Neural cell (in vitro differentiated cells): ENCODE measurements around the gene CPB2. TPM values are rescaled to one million over a fixed set of nuclear protein-coding genes. Genes with fewer than 3 reads are reported as not detected.

ENCODE experiments used
- H2AFZ ChIP-seq: fragments of 200-600, 300-800 bp; sonication (generic), shearing (Covaris generic); 2 replicates; pipeline ENCODE4 v1.6.0; 2014; ENCODE audit warnings: low read depth, mild to moderate bottlenecking, antibody characterized with exemption, low read length, moderate library complexity
- H3F3A ChIP-seq: fragments of 200-600 bp; shearing (Covaris generic); 2 replicates; pipeline ENCODE4 v1.6.1; 2016; ENCODE audit warnings: mild to moderate bottlenecking, moderate library complexity, mixed read lengths, antibody characterized with exemption, low read length; ENCODE audit not compliant: insufficient read depth, poor library complexity, severe bottlenecking
- H3K27ac ChIP-seq: fragments of 200-600, 300-800 bp; sonication (generic), shearing (Covaris generic); 2 replicates; pipeline ENCODE4 v1.5.1; 2014; ENCODE audit warnings: mild to moderate bottlenecking, low read length, moderate library complexity
- H3K27me3 ChIP-seq: fragments of 300-800, 200-600 bp; sonication (generic), shearing (Covaris generic); 2 replicates; pipeline ENCODE4 v1.6.0; 2014; ENCODE audit warnings: mild to moderate bottlenecking, low read depth, low read length, moderate library complexity; ENCODE audit not compliant: insufficient read depth
- H3K36me3 ChIP-seq: fragments of 300-800, 200-600 bp; sonication (generic), shearing (Covaris generic); 2 replicates; pipeline ENCODE4 v1.5.1; 2014; ENCODE audit warnings: mild to moderate bottlenecking, antibody characterized with exemption, low read length, moderate library complexity; ENCODE audit not compliant: insufficient read depth
- H3K4me2 ChIP-seq: fragments of 300-800, 200-600 bp; sonication (generic), shearing (Covaris generic); 2 replicates; pipeline ENCODE4 v1.6.0; 2014; ENCODE audit warnings: mild to moderate bottlenecking, low read length
- H3K4me3 ChIP-seq: fragments of 300-800, 200-600 bp; sonication (generic), shearing (Covaris generic); 2 replicates; pipeline ENCODE4 v1.5.1; 2014; ENCODE audit warnings: mild to moderate bottlenecking, low read length, moderate library complexity
- H3K79me2 ChIP-seq: fragments of 200-600 bp; shearing (Covaris generic); replicated peaks from 2 replicates; pipeline ENCODE4 v1.6.0; 2014; ENCODE audit warnings: mild to moderate bottlenecking, low read length, moderate library complexity; ENCODE audit not compliant: insufficient read depth
- H3K9ac ChIP-seq: fragments of 300-800, 200-600 bp; sonication (generic), shearing (Covaris generic); 2 replicates; pipeline ENCODE4 v1.6.1; 2016; ENCODE audit warnings: mild to moderate bottlenecking, low read length, mixed read lengths
- H3K9me2 ChIP-seq: fragments of 200-600 bp; shearing (Covaris generic); 2 replicates; pipeline ENCODE4 v1.6.1; 2016; ENCODE audit warnings: mild to moderate bottlenecking, low read length, mixed read lengths; ENCODE audit not compliant: insufficient read depth
- H3K9me3 ChIP-seq: fragments of 200-600, 300-800 bp; sonication (generic), shearing (Covaris generic); 2 replicates; pipeline ENCODE4 v1.6.1; 2016; ENCODE audit warnings: mild to moderate bottlenecking, mixed run types, low read length, moderate library complexity, mixed read lengths
- H4K20me1 ChIP-seq: fragments of 200-600 bp; shearing (Covaris generic); 2 replicates; pipeline ENCODE4 v1.6.1; 2016; ENCODE audit warnings: mild to moderate bottlenecking, mixed run types; ENCODE audit not compliant: insufficient read depth
- CTCF ChIP-seq: fragments of 450-650 bp; IDR thresholded peaks from 2 replicates; pipeline ENCODE4 v1.5.1; 2014; ENCODE audit warnings: antibody characterized with exemption, mild to moderate bottlenecking, moderate library complexity; ENCODE audit not compliant: poor library complexity, severe bottlenecking
- EP300 ChIP-seq: fragments of 450-650 bp; conservative IDR thresholded peaks from 2 replicates; pipeline ENCODE4 v1.6.1; 2014; ENCODE audit warnings: antibody characterized with exemption, mild to moderate bottlenecking, moderate library complexity; ENCODE audit not compliant: poor library complexity, severe bottlenecking
- EZH2 ChIP-seq: fragments of 200-600, 300-800 bp; shearing (Covaris generic), sonication (generic); IDR thresholded peaks from 2 replicates; pipeline ENCODE4 v1.6.1; 2014; ENCODE audit warnings: antibody characterized with exemption, low read length, borderline replicate concordance, mild to moderate bottlenecking; ENCODE audit not compliant: insufficient read depth, poor library complexity, severe bottlenecking
- MXI1 ChIP-seq: fragments of 450-650 bp; conservative IDR thresholded peaks from 2 replicates; pipeline ENCODE4 v1.6.1; 2014; ENCODE audit warnings: antibody characterized with exemption, mild to moderate bottlenecking; ENCODE audit not compliant: poor library complexity, severe bottlenecking
- POLR2AphosphoS5 ChIP-seq: IDR thresholded peaks from 2 replicates; pipeline ENCODE4 v1.6.1; 2012
- RAD21 ChIP-seq: fragments of 450-650 bp; conservative IDR thresholded peaks from 2 replicates; pipeline ENCODE4 v1.6.1; 2014; ENCODE audit warnings: antibody characterized with exemption, mild to moderate bottlenecking, moderate library complexity
- REST ChIP-seq: IDR thresholded peaks from 2 replicates; pipeline ENCODE4 v1.6.1; 2012; ENCODE audit warnings: borderline replicate concordance
- SMC3 ChIP-seq: fragments of 450-650 bp; conservative IDR thresholded peaks from 2 replicates; pipeline ENCODE4 v1.6.1; 2014; ENCODE audit warnings: antibody characterized with exemption, mild to moderate bottlenecking, moderate library complexity; ENCODE audit not compliant: poor library complexity
- TAF1 ChIP-seq: IDR thresholded peaks from 2 replicates; pipeline ENCODE4 v1.6.1; 2012; ENCODE audit warnings: low read depth
- polyA plus RNA-seq: library from polyadenylated mRNA; depleted of rRNA; stranded (reverse); fragments of >200 nt; gene quantifications from 2 replicates; pipeline ENCODE4 v1.2.3, GENCODE V29; 2014

CPB2 gene
- polyA plus RNA-seq, 1 donor from 2014 or later: not detected

DNA sequence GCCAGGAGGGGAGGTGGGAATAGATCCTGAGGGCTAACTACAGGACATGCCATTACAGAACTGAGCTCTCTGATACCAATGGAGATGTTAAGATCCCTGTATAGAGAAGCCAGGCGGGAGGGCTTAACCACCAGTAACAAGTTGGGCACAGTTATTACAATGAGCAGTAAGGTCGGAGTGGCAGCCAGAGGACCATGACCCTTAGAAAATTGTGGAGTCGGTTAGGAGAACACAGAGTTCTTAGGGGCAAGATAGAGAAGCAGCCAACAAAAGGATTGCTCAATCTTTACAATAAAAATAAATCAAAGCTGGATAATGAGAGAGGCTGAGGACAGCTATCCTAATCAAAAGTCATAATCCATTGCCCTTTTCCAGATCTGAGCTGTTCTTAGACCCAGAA is 10.4 kb downstream of the CPB2 start:
- H3K27ac ChIP-seq: no peak overlapping the region
- H3K36me3 ChIP-seq: no peaks in the 10 kb centered on the region
- no peaks in the 10 kb centered on the region for H3F3A ChIP-seq
- TF ChIP-seq RAD21 (no peak), EZH2 (no peak), CTCF (no peak), REST (no peak), SMC3 (no peak), EP300 (no peak), TAF1 (no peak), MXI1 (no peak), POLR2AphosphoS5 (no peak)
- H3K9me2 ChIP-seq: no peaks in the 10 kb centered on the region
- no peak overlapping the region for H2AFZ ChIP-seq
- no peaks in the 10 kb centered on the region for H4K20me1 ChIP-seq
- H3K9ac ChIP-seq: no peak overlapping the region
- no peaks in the 10 kb centered on the region for H3K27me3 ChIP-seq
- H3K4me2 ChIP-seq: no peak overlapping the region
- H3K4me3 ChIP-seq: no peak overlapping the region
- no peaks in the 10 kb centered on the region for H3K9me3 ChIP-seq
- no peaks in the 10 kb centered on the region for H3K79me2 ChIP-seq

GRCh38 chr13:46088821-46089562 is 15.8 kb downstream of the CPB2 start:
- H3K9ac ChIP-seq: no peak overlapping the region
- no peaks in the 10 kb centered on the region for H3F3A ChIP-seq
- no peak overlapping the region for H3K4me2 ChIP-seq
- no peaks in the 10 kb centered on the region for H3K9me2 ChIP-seq
- H2AFZ ChIP-seq: no peak overlapping the region
- H3K36me3 ChIP-seq: no peaks in the 10 kb centered on the region
- H4K20me1 ChIP-seq: no peaks in the 10 kb centered on the region
- TF ChIP-seq EZH2: no peak
- no peaks in the 10 kb centered on the region for H3K27me3 ChIP-seq
- no peak overlapping the region for H3K27ac ChIP-seq
- H3K4me3 ChIP-seq: no peak overlapping the region
- no peaks in the 10 kb centered on the region for H3K79me2 ChIP-seq
- no peaks in the 10 kb centered on the region for H3K9me3 ChIP-seq
